BJ (cell line): Measurements from ENCODE around the gene FBXW4. TPM values are rescaled to one million over a fixed set of nuclear protein-coding genes. Genes with fewer than 3 reads are reported as not detected.

Source experiments
- CTCF ChIA-PET: fragments of 350-600 bp; formaldehyde crosslinking; extraction: SDS; loops from one replicate; lab custom pipeline; 2021; ENCODE audit warnings: antibody characterized with exemption, inconsistent platforms; lab: Yijun Ruan, JAX
- POLR2A ChIA-PET: fragments of 300-600 bp; sonication (Branson Sonifier 250); formaldehyde crosslinking; extraction: SDS; loops from one replicate; lab custom pipeline; 2021; ENCODE audit warnings: antibody characterized with exemption; lab: Charles Lee
- DNase-seq: peaks from one replicate; pipeline ENCODE4 v3.0.0-alpha.2; 2011; ENCODE audit warnings: low read depth
- H3K27me3 ChIP-seq: 2 replicates; pipeline ENCODE4 v1.6.0; 2011; ENCODE audit warnings: low read length; ENCODE audit not compliant: control insufficient read depth, insufficient read depth
- H3K36me3 ChIP-seq: 2 replicates; pipeline ENCODE4 v1.5.1; 2011; ENCODE audit warnings: low read length; ENCODE audit not compliant: control insufficient read depth, insufficient read depth
- H3K4me3 ChIP-seq: 2 replicates; pipeline ENCODE4 v1.5.1; 2011; ENCODE audit warnings: low read depth, mild to moderate bottlenecking, control low read depth, low read length
- CTCF ChIP-seq: IDR thresholded peaks from 2 replicates; pipeline ENCODE4 v1.5.1; 2011; ENCODE audit warnings: low read depth, mild to moderate bottlenecking, control low read depth, inconsistent platforms, low read length, moderate library complexity; ENCODE audit not compliant: insufficient read depth
- polyA plus RNA-seq: library from polyadenylated mRNA; depleted of rRNA; stranded (reverse); fragments of >200 nt; gene quantifications from 2 replicates; pipeline ENCODE4 v1.2.3, GENCODE V29; 2011

The FBXW4 gene
- polyA plus RNA-seq, 1 experiment, result 31.2 TPM

- Histone ChIP-seq H3K36me3 (no peaks in the 10 kb centered on the region), H3K4me3 (no peak overlapping the region), H3K27me3 (no peaks in the 10 kb centered on the region)
- DNase-seq, result no peak
- ChIA-PET POLR2A (no interaction called here), CTCF (interaction anchor here (0.6 to 1.4 kb wide), 3 partner anchors 11 to 166 kb away, joined by 3 to 5 read pairs (median 4); no protein-coding TSS in a partner anchor)
- no peak for TF ChIP-seq CTCF
These were observed 11.7 kb downstream of the FBXW4 start for GRCh38 chr10:101683276-101683675.

- Histone ChIP-seq H3K27me3 (no peaks in the 10 kb centered on the region), H3K36me3 (no peaks in the 10 kb centered on the region), H3K4me3 (no peak overlapping the region)
- no peak for DNase-seq
- TF ChIP-seq CTCF, result no peak
- POLR2A ChIA-PET, result no interaction called here
- CTCF ChIA-PET, result interaction anchor here (0.6 to 1.4 kb wide), 3 partner anchors 12 to 167 kb away, joined by 3 to 5 read pairs (median 4); no protein-coding TSS in a partner anchor
These were observed 12.7 kb downstream of the FBXW4 start for GRCh38 chr10:101682172-101682825.

GRCh38 chr10:101676565-101676964 lies 18.4 kb downstream of the FBXW4 start:
- POLR2A ChIA-PET, result no interaction called here
- CTCF ChIA-PET, result no interaction called here
- Histone ChIP-seq H3K4me3 (no peak overlapping the region), H3K36me3 (peaks cover 10% of the 10 kb centered on the region), H3K27me3 (no peaks in the 10 kb centered on the region)
- no peak for TF ChIP-seq CTCF
- no peak for DNase-seq

GRCh38 chr10:101675115-101675514 lies 19.9 kb downstream of the FBXW4 start:
- Histone ChIP-seq H3K4me3 (no peak overlapping the region), H3K36me3 (peaks cover 10% of the 10 kb centered on the region), H3K27me3 (no peaks in the 10 kb centered on the region)
- ChIA-PET CTCF (interaction anchor here (1.4 kb wide), 1 partner anchor 66 kb away, joined by 3 read pairs; no protein-coding TSS in a partner anchor), POLR2A (no interaction called here)
- no peak for TF ChIP-seq CTCF
- DNase-seq, result no peak

GRCh38 chr10:101672536-101672935 lies 22.4 kb downstream of the FBXW4 start:
- DNase-seq, result no peak
- H3K27me3 ChIP-seq, result no peaks in the 10 kb centered on the region
- peaks cover 12% of the 10 kb centered on the region for H3K36me3 ChIP-seq
- no peak overlapping the region for H3K4me3 ChIP-seq
- CTCF ChIA-PET, result no interaction called here
- TF ChIP-seq CTCF, result no peak
- POLR2A ChIA-PET, result no interaction called here
